GM18861 (cell line): Measurements from ENCODE around the gene PLAA.
"Not testable (repeated sequence)": the region's sequence is repeated elsewhere in the genome, so short reads cannot be mapped to it uniquely, and the experiment has no call there.

ENCODE experiments used
- ATAC-seq: cut with Tn5 transposase; IDR thresholded peaks from one replicate; pipeline ENCODE4 v1.9.1; 2021; ENCODE audit not compliant: unreplicated experiment

Gene PLAA

GRCh38 chr9:26937816-26938371 is 9.1 kb downstream of the PLAA start:
- ATAC-seq = no peak

- no peak for ATAC-seq
Measured at GRCh38 chr9:26935847-26936246, 11.2 kb downstream of the PLAA start.

- ATAC-seq = no peak
Measured at GRCh38 chr9:26928902-26929495, 18.0 kb downstream of the PLAA start.

GRCh38 chr9:26925609-26926008 is 21.4 kb downstream of the PLAA start:
- ATAC-seq = no peak

GRCh38 chr9:26919698-26920097 is 27.3 kb downstream of the PLAA start:
- ATAC-seq = no peak

- no peak for ATAC-seq
Measured at GRCh38 chr9:26913138-26913668, 33.8 kb downstream of the PLAA start.

- ATAC-seq = no peak
Measured at GRCh38 chr9:26904671-26905070, 42.4 kb downstream of the PLAA start.

GRCh38 chr9:26904070-26904469 is 43.0 kb downstream of the PLAA start:
- ATAC-seq = no peak

GRCh38 chr9:26893030-26893676 is 53.9 kb downstream of the PLAA start:
- no peak for ATAC-seq

- ATAC-seq = peak; percentile 89
Measured at GRCh38 chr9:26892251-26893029, 54.6 kb downstream of the PLAA start, which contains the start of gene CAAP1. Gene CAAP1, minus strand, starts transcription at chr9:26892802. Its CDS starts 87 bp downstream, at chr9:26892715.

- no peak for ATAC-seq
Measured at GRCh38 chr9:26891726-26892125, 55.3 kb downstream of the PLAA start.

- no peak for ATAC-seq
Measured at GRCh38 chr9:26888271-26888670, 58.8 kb downstream of the PLAA start.

GRCh38 chr9:26882154-26882553 is 64.9 kb downstream of the PLAA start:
- ATAC-seq = no peak

- no peak for ATAC-seq
Measured at GRCh38 chr9:26880262-26880661, 66.8 kb downstream of the PLAA start.

GRCh38 chr9:26875155-26875554 is 71.9 kb downstream of the PLAA start:
- not testable (repeated sequence) for ATAC-seq

GRCh38 chr9:26870292-26870691 is 76.8 kb downstream of the PLAA start:
- ATAC-seq = no peak

- no peak for ATAC-seq
Measured at GRCh38 chr9:26863074-26863473, 84.0 kb downstream of the PLAA start.

- ATAC-seq = no peak
Measured at GRCh38 chr9:26856413-26857032, 90.5 kb downstream of the PLAA start.
